ENCODE data around the gene CFAP141.
"Not testable (repeated sequence)": the region's sequence is repeated elsewhere in the genome, so short reads cannot be mapped to it uniquely, and the experiment has no call there.

The CFAP141 gene

DNA sequence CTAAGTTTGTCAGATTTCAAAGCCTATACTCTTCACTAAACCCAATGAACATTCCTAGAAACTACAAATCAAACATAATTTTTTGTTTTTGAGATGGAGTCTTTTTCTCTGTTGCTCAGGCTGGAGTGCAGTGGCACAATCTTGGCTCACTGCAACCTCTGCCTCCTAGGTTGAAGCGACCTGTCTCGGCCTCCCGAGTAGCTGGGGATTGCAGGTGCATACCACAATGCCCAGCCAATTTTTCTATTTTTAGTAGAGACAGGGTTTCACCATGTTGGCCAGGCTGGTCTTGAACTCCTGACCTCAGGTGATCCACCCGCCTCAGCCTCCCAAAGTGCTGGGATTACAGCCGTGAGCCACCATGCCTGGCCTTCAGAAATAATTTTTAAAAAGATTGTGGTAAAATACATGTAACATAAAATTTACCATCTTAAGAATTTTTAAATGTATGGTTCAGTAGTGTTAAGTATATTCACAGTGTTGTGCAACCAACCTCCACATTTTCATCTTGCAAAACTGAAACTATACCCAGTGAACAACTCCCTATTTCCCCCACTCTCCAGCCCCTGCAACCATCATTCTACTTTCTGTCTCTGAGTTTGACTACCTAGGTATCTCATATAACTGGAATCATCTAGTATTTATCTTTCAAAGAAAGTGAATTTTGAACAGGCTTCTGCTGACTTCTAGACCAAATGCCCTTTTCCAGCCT is 2.7 kb upstream of the CFAP141 start:
- no peak for DNase-seq (ENCODE audit: low spot score)

DNA sequence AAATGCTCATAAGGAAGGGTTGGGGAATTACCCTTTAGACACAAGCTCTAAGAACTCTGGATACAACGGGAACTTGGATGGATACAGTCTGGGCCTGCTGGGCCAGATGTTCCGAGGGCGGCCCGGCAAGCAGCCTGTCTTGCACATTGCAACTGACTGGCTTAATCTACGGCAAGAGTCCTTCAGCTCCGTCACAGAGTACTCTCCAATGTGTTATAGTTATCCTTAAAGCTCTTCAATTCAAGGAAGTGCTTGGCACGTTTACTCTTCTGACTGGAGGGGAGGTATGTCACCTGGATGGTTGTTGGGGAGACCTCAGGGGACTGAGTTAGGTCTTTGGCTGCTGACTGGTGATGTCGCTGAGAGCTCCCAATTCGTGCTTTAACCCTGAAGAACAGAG is 1.1 kb upstream of the CFAP141 start:
- no peak for DNase-seq (ENCODE audit: low spot score)

DNA sequence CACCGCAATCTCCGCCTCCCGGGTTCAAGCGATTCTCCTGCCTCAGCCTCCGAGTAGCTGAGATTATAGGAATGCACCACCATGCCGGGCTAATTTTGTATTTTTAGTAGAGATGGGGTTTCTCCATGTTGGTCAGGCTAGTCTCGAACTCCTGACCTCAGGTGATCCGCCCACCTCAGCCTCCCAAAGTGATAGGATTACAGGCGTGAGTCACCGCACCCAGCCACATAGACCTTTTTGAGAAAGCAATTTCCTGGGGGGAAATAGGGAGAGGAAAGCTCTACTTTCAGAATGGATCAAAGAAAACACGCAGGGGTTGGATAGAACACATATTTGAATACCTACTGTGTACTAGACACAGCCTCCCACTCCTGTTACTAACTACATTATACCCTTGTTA is 355 bp downstream of the CFAP141 start:
- DNase-seq (ENCODE audit: low spot score): not testable (repeated sequence)

DNA sequence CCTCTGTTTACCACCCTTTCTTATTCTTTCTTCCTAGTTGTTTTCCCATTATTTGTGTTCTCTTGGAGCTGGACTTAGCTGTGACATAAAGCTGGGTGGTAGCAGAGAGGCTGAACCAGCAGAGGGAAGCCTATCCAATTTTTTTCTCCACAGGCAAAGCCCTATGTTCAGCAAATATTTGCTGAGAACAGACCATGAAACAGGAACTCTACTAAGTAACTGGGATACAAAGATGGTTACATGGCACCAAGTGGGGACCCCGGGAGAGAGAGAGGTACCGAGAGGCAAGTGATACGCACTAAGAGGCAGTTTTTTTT is 6.6 kb downstream of the CFAP141 start:
- no peak for DNase-seq (ENCODE audit: low spot score)

DNA sequence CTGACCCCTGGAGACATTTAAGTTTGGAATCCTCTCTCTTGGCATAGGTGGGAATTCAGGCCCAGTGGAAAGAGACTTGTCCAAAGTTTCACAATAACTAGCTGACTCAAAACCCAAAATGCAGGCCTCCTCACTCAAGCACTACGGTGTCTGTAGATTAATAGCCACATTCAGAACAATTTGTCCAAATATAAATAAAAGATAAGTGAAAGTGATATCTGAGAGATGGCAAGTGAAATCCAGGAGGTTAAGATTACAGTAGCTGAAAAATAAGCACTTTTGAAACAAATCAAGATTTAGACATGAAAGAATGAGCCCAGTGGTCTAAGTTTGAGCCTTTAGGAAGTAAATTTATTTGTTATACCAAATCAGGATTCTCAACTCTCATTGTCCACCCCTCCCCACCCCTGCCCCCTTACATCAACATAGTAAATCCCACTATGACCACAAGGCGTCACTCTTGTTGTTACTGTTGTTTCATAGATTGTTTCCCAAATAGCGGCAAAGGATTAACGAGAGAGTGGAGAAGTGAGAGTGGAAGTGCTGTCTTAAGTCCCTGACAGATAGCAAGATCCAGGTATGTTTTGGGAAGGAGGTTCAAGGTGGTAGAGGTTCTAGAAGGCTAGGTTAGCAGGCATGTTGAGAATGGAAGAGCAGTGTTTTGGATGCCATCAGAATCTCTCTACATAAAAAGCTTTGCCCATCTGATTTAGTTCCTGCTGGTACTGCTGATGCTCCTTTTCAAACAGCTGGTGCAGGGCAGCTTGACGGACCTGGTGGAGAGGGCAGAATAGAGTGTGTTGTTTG is 7.2 kb downstream of the CFAP141 start:
- peak; percentile 46 for DNase-seq (ENCODE audit: low spot score)

DNA sequence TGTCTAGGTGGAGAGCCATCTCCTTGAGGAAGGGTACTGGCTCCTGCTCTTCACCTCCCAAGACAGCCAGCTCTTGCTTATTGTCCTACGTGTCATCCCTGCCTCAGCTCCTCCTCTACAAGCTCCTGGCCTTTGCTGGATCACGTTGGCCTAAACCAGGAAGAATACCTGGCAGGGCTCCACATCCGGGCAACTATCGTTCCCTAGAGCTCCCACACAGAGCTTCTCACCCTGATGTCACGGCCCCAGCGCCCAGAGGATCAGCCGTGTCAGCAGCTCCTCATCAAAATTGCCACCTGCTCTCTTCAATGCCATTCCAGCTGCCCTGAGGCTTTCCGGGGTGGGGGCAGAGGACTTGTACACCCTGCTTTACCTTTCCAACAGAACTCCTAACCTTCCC is 12.3 kb downstream of the CFAP141 start:
- no peak for DNase-seq (ENCODE audit: low spot score)

DNA sequence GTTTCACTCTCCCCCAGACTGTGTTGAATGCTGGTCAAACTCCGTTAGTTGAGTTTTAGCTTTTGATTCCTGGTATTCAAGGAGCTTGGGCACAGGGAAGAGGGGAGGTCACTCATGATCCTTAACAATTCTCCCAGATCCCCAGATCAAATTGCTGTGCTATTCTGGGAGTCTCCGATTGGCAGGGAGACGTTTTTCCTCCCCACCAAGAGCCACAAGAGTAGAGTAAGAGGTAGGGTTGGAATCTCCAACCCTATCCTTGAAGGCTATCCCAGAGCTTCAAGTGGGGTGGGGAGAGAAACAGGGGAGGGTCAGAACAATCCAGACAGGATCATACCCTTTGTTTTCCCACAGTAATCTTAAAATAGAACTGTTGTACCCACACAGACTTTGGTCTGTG is 13.7 kb downstream of the CFAP141 start:
- DNase-seq (ENCODE audit: low spot score): no peak

DNA sequence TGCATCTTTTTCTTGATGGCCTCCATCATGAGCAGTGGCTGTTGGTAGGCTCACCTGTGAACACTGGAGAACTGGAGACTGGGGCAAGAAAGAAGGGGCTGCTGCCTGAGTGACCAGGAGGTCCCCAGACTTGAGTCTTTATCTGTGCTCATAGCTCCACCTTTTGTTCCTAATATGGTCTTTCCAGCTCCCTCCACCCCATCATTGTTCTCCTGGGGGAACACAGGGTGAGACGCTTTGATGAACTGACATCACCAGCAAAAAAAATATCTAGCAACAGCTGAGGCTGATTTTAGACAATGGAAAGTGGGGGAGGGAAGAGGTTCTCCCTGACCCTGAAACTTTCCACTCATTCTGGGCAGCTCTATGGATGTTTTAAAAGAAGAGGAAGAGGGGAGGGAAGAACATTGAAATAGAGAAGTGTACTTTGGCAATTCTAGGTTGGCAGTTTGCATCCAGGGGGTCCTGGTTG is 14.1 kb downstream of the CFAP141 start, which contains the start of gene TPM3:
Gene TPM3, minus strand, starts transcription at position 111 of the 472 bp plus-strand sequence. Its CDS starts 82 bp downstream, at position 29.
- DNase-seq (ENCODE audit: low spot score): no peak

DNA sequence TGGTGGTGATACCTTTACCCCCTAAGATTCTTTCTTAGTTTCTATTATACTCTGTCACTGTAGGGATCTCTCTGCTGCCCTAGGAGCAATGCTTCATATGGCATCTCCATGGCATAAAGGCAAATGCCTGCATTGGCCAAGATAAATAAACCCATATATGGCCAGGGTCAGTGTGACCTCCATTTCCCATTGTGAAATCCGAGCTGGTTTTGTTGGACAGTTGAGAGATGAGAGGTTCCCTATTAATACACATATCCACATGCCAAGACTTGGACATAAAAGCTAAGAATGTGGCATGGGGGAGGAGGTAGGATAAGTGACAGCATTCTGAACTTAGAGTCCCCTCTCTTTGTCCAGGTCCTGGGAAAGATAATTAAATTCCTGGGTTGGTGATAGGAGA is 15.6 kb downstream of the CFAP141 start:
- DNase-seq (ENCODE audit: low spot score): peak; percentile 16

DNA sequence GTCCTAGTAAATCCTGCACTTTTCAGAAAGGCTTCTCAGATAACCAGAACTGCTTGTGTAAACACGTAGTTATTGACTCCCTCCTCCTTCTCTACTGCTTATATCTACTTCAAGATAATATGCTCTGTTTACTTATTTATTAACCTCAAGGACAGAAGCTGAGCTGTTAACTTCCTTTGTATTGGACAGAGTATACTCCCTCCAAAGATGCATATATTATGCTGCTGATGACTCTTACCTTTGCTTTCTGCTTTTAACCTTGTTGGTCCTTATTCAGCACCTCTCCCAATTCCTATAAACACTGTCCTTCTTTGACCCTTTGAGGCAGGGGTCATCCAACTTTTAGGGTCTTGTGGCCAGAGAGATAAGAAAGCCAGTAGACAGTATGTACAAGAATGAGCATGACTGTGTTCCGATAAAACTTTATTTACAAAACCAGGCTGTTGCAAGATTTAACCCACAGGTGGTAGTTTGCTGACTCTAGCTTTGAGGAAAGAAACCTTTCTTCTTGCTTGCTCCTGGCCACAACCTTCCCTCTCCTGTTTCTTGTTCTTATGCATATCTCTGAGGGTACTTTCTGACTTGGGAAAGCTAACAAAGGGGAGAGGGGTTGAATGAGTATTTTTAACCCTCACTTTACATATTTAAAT is 19.2 kb downstream of the CFAP141 start:
- no peak for DNase-seq (ENCODE audit: low spot score)

DNA sequence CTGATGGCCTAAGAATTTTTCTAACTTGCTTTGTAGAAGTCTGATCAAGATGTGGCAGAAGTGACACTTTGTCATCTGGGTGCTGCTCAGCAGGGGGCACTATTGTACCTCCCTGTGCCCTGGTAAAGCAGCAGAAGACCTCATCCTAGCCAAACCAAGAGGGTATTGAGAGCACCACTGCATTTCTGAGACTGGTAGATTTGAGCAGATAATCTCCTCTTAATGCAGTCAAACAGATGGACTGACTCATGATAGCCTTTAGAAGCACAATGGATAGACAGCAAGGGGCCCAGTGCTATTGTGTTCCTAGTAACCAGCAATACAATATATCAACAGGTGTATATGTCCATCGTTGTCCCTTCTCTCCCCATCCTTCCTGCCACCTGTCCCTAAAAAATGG is 20.0 kb downstream of the CFAP141 start:
- DNase-seq (ENCODE audit: low spot score): peak; percentile 26

DNA sequence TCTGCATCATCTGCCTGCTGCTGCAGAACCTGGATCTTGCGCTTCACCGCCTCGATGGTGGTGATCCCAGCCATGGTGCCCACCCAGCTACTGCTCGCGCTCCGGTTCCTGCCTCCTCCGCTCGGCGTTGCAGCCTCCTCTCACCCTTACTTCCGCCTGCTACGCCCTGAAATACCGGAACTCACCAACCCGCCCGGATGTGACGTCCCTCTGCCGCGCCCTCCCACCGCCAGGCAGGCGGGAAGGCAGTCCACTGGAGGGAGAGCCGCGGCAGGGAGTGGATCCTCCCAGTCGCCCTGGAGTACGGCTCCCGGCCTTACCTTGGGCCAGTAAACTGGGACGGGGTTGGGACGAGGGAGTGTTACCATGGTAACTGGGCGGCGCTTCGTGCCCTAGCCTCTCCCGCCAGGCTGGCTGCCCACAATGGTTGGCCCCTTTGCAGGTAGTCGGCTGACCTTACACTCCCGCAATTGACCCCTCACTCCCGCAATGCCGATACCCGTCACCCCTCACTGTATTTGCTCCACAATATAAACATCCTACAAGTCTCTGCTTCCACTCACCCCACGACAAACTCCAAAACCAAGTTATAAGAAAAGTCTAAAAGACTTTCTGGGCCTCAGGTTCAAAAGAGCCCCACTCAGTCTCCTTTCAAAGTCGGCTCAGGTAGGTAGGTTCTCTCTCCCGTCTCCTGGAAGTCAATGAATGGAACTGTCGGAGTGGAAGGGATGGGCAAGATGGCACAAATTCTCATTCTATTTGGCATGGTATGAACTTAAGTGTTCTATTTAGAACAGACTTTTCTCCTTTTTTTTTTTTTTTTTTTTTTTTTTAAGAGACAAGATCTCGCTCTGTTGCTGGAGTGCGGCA is 22.9 kb downstream of the CFAP141 start:
- DNase-seq (ENCODE audit: low spot score): peak; percentile 95

DNA sequence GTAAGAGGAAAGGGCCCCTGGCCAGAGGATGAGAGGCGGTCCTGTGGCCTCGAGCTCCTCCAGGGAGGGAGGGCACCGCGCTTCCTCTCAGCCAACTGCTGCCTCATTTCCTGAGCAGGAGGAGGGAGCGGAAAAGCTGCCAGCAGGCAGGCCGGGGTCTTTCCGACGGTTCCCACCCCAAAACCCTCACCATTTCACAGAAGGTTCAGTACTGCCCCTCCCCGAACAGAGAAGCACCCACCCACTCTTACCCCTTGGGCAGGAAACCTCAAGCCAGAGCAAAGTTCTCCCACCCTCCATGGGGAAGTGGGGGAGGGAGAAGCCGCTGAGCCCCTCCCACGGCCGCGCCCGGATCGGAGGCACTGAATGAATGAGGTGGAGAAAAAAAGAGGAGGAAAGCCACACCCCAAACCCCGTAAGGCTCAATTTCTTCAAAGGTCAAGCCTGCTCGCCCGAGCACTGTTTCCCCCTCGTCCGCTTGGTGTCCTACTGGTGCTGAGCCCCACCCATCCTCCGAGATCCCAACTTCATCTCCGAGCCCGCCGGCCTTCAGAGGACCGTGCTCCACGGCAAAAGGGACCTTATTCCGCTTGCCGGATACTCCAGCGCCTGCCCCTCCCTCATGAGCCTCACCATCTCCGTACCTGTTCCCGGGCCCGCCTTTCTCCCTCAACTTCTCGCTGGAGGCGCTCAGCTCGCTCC is 23.6 kb downstream of the CFAP141 start:
- peak; percentile 69 for DNase-seq (ENCODE audit: low spot score)

DNA sequence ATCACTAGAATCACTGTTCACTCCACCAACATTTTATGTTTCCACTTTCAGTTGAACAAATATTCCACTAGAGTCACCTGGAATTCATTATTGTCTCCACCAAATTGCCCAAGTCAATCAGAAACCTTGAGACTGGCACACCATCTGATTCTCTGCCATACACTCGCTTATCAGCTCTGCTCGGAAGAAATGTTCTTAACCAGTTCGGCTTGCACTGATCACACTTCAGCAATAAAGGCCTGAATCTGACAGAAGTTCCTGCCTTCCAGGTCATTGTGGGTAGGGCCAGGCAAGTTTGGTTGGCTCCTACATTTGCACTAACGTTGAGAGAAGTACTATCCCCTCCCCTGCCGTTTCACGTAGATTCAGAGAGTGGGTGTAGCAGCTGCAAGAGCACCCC is 24.2 kb downstream of the CFAP141 start:
- DNase-seq (ENCODE audit: low spot score): no peak

DNA sequence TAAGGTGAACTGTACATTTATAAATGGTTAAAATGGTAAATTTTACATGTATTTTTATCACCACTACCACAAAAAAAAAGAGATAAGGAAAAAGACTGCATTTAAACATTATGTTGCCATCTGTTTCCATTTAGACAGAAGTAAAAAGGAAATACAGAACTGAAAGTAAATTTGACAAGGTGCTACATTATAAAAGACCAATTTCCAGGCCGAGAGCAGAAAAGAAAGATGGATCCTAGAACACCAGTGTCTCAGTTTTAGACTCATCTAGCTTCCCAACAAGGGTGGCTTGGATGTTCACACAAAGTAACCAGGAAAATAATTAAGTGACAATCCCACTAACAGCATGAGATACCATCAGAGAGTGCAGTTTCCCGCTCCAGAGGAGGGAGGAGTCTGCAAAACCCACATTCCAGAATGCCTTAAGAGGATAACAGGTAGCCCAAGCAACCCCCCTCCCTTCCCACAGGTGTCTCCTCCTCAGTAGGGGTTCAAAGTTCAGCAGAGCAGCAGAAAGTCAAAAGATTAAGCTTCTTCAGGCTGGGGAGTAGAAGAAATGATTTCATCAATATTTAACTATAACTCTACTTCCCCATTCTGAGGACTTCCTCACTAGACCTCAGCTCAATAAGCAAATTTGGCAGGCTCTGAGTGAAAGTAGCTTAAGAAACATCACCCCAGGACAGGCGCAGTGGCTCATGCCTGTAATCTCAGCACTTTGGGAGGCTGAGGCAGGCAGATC is 26.0 kb downstream of the CFAP141 start:
- DNase-seq (ENCODE audit: low spot score): no peak

DNA sequence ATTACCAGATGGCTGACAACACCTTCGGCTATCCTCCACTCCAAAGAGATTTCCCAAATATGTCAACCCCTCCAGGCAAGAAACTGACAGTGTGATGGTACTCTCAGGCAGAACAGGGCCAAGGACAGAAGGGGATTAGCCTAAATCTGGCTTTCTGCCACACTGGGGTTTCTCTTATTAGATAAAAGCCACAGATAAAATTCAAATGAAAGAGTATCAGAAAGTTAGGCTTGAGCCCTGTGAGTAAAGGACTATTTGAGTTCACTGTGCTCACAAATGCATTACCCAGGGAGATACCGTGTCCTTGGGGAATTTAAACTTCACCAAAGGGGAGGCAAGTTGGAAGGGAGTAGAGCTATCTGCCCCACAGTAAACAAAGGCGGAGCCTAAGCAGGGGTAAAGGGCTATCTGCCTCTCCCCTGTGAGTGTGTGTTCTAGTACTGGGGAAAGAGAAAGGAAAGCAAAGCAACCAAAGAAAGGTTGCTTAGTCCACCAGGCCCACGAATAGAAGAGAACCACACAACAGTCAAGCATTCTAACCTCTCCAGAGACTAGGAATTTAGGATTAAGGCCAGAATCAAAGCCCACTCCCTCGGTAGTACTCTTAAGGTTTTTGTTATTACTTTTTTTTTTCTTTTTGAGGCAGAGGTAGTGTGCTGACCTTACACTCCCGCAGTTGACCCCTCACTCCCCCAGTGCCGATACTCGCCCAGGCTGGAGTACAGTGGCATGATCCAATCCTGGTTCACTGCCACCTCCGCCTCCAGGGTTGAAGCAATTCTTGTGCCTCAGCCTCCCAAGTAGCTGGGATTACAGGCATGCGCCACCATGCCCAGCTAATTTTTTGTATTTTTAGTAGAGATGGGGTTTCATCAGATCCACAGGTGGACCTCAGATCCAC is 27.0 kb downstream of the CFAP141 start:
- DNase-seq (ENCODE audit: low spot score): no peak

DNA sequence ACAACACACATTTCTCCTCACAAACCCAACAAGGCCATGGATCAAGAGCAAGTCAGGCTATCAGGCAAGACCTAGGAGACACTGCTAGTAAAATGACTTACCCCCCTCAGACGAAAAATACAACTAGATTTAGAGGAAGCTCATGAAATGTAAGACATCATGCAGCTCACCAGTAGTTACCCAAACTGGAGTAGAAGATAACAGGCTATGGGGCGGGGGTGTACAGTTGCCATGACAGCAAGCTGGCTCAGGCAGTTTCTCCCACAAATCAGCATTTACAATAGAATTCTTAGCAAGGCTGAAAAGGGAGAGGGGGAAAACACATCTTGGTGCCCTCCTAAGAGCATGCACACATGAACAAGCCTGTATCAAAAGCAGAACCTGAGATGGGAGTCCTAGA is 28.1 kb downstream of the CFAP141 start:
- DNase-seq (ENCODE audit: low spot score): no peak

DNA sequence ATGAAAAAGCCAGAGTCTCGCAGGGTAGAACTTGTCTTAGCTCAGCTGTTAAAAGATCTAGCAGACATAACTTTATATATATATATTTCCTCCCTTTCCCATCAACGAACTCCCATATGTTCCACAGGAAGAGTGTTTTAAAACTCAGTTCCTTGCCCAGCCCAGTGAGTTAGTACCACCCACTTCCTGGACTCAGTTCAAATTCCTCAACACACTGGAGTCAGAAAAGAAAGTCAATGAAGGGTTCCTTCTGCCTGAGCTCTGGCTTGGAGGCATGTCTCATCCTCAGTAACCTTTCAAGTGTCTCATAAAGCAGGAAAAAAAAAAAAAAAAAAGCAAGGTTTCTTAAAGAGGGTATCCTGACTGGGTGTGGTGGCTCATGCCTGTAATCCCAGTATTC is 29.8 kb downstream of the CFAP141 start:
- DNase-seq (ENCODE audit: low spot score): peak; percentile 68

DNA sequence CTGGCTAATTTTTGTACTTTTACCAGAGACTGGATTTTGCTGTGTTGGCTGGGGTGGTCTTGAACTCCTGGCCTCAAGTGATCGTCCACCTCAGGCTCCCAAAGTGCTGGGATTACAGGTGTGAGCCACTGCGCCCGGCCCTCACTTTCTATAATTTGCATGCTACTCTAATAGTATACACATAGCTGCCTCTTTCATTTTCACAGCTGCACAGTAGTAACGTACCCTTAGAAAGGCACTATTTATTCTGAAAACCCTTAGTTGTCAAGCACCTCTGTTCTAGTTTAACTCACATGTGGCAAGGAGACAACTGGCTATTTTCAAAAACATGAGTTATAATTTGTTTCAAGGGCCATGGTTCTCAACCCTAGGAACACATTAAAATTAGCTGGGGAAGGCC is 31.5 kb downstream of the CFAP141 start:
- DNase-seq (ENCODE audit: low spot score): no peak

DNA sequence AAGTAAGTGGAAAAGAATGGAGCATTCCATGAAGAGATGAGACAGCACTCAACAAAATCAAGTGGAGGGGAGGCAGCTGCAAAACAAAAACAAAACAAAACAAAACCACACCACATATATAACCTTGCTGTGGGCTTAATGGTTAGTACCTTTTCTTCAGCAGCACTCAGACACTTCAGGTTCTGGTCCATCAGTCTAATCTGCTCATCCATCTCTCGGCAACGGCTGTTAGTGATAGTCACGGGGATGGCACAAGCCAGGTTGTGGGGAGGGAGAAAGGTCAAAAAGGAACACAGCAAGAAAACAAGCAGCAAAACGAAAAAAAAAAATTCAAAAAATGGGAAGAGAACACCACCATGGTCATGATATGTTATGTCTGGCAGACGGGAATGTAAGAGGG is 34.3 kb downstream of the CFAP141 start:
- DNase-seq (ENCODE audit: low spot score): no peak
